ENCODE measurements around the gene IGSF9. TPM values are rescaled to one million over a fixed set of nuclear protein-coding genes. Genes with fewer than 3 reads are reported as not detected.

IGSF9 gene, protein sequence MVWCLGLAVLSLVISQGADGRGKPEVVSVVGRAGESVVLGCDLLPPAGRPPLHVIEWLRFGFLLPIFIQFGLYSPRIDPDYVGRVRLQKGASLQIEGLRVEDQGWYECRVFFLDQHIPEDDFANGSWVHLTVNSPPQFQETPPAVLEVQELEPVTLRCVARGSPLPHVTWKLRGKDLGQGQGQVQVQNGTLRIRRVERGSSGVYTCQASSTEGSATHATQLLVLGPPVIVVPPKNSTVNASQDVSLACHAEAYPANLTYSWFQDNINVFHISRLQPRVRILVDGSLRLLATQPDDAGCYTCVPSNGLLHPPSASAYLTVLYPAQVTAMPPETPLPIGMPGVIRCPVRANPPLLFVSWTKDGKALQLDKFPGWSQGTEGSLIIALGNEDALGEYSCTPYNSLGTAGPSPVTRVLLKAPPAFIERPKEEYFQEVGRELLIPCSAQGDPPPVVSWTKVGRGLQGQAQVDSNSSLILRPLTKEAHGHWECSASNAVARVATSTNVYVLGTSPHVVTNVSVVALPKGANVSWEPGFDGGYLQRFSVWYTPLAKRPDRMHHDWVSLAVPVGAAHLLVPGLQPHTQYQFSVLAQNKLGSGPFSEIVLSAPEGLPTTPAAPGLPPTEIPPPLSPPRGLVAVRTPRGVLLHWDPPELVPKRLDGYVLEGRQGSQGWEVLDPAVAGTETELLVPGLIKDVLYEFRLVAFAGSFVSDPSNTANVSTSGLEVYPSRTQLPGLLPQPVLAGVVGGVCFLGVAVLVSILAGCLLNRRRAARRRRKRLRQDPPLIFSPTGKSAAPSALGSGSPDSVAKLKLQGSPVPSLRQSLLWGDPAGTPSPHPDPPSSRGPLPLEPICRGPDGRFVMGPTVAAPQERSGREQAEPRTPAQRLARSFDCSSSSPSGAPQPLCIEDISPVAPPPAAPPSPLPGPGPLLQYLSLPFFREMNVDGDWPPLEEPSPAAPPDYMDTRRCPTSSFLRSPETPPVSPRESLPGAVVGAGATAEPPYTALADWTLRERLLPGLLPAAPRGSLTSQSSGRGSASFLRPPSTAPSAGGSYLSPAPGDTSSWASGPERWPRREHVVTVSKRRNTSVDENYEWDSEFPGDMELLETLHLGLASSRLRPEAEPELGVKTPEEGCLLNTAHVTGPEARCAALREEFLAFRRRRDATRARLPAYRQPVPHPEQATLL
- total RNA-seq = 1.7 TPM
- polyA plus RNA-seq = 4.1 TPM
- long read RNA-seq, donor 1 = 0 reads
- long read RNA-seq, donor 2 = 0 reads
- long read RNA-seq, donor 3 = 0 reads
- long read RNA-seq, donor 4 = 0 reads
- long read RNA-seq, donor 5, full-length matches to known transcripts = 1 of 1 reads
- long read RNA-seq, donor 5, partial matches to known transcripts = 0 of 1 reads
- long read RNA-seq, donor 5, other reads (novel, unspliced or antisense) = 0 of 1 reads
- long read RNA-seq, donor 6 = 0 reads
- long read RNA-seq, donor 7 = 0 reads
- long read RNA-seq, donor 8 = 0 reads
- long read RNA-seq, donor 9 = 0 reads
- long read RNA-seq, donor 10 = 0 reads

DNA sequence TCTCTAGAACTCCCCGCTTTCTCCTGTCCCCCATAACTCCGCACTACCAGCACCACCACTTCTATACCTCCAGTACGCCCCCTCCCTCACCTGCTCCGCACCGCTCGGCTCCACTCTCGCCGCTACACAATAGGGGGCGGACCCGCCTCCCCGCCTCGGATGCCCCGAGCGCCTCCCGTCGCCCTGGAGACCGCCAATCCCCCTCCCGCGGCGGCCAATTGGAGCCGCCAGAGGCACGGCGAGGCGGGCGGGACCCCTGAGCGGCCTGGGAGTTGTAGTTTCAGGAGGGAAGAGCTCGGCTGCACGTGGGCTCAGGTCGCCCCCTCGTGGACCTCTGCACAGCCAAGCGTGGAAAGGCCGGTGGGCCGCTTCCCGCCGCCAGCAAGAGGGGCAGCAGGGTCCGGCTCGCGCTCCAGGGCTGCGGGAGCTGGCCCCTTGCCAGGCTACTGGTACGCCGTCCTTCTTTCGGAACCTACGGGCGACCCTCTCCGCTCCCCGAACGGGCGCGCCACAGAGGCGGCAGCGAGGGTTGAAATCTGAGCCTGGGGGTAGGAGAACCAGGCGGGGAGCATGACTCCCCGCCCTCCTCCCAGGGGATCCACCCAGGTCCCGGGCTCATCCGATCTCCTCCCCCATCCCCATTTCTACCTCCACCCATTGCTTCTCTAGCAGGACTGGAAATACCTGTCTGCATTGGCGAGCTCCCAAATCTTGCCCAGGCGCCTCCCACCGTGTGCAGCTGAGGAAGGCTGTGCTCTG is at the start of gene IGSF9:
IGSF9 (minus strand) TSS at position 131 of the 759 bp plus-strand sequence. CDS start 2,159 bp downstream, outside the sequence.
- H3K4me3 ChIP-seq (ENCODE audit: low read length in 2 of 2) = peak within 1 kb of the TSS; percentile 18 to 37
- 3% methylated on average over 58 of the region's 58 CpGs for WGBS
- no peak within 1 kb of the TSS for H3K27ac ChIP-seq (ENCODE audit: low read depth in 1 of 2, low read length in 1 of 2)
- no peaks in the 10 kb centered on the region for H3K36me3 ChIP-seq (ENCODE audit: control insufficient read depth in 2 of 2, insufficient read depth in 2 of 2, low read length in 1 of 2)
- no peaks in the 10 kb centered on the region for H3K9me3 ChIP-seq (ENCODE audit: control insufficient read depth in 2 of 2, insufficient read depth in 1 of 2, low read length in 1 of 2)
- peak in 8 of 9 donors; percentile 63 to 94 (median 88) for DNase-seq (ENCODE audit: low read depth in 6 of 9, low spot score in 9 of 9)
- H3K4me1 ChIP-seq (ENCODE audit: control insufficient read depth in 2 of 2, insufficient read depth in 2 of 2, low read length in 2 of 2) = peaks cover 6 to 19% of the 10 kb centered on the region in 2 donors
- peaks cover 3 to 40% of the 10 kb centered on the region in 2 donors for H3K27me3 ChIP-seq (ENCODE audit: control insufficient read depth in 2 of 2, insufficient read depth in 1 of 2, low read length in 1 of 2)

DNA sequence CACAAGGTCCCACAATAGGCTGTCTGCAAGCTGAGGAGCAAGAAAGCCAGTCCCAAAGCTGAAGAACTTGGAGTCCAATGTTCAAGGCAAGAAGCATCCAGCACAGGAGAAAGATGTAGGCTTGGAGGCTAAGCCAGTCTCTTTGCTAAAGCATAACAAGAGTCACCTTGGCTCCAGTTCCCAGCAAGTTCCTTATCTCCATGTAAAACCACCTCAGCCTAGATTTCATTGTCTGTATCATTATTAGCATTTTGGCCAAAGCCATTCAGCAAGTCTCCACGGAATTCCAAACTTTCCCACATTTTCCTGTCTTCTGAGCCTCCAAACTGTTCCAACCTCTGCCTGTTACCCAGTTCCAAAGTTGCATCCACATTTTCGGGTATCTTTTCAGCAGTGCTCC is 49.5 kb upstream of the IGSF9 start:
- H3K4me1 ChIP-seq (ENCODE audit: control insufficient read depth in 2 of 2, insufficient read depth in 2 of 2, low read length in 2 of 2) = no peaks in the 10 kb centered on the region
- peaks cover 0 to 4% of the 10 kb centered on the region in 2 donors for H3K27me3 ChIP-seq (ENCODE audit: control insufficient read depth in 2 of 2, insufficient read depth in 1 of 2, low read length in 1 of 2)
- no peak for DNase-seq (ENCODE audit: low read depth in 6 of 9, low spot score in 9 of 9)
- WGBS = 96% methylated on average over 2 of the region's 2 CpGs
- H3K36me3 ChIP-seq (ENCODE audit: control insufficient read depth in 2 of 2, insufficient read depth in 2 of 2, low read length in 1 of 2) = no peaks in the 10 kb centered on the region
- H3K4me3 ChIP-seq (ENCODE audit: low read length in 2 of 2) = no peak overlapping the region
- H3K27ac ChIP-seq (ENCODE audit: low read depth in 1 of 2, low read length in 1 of 2) = no peak overlapping the region
- no peaks in the 10 kb centered on the region for H3K9me3 ChIP-seq (ENCODE audit: control insufficient read depth in 2 of 2, insufficient read depth in 1 of 2, low read length in 1 of 2)

DNA sequence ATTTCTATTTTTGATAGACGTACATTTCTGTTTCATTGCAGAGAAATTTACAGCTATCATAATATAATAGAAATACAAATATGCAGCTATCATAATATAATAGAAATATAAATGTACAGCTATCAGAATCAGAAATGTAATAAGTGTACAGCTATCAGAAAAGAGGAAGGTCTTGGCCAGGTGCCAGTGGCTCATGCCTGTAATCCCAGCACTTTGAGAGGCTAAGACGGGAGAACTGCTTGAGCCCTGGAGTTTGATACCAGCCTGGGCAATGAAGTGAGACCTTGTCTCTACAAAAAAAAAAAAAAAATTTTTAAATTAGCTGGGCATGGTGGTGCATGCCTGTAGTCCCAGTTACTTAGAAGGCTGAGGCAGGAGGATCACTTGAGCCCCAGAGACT is 48.5 kb upstream of the IGSF9 start:
- no peak for DNase-seq (ENCODE audit: low read depth in 6 of 9, low spot score in 9 of 9)
- Histone ChIP-seq H3K36me3 (ENCODE audit: control insufficient read depth in 2 of 2, insufficient read depth in 2 of 2, low read length in 1 of 2) (no peaks in the 10 kb centered on the region), H3K27me3 (ENCODE audit: control insufficient read depth in 2 of 2, insufficient read depth in 1 of 2, low read length in 1 of 2) (no peaks in the 10 kb centered on the region), H3K9me3 (ENCODE audit: control insufficient read depth in 2 of 2, insufficient read depth in 1 of 2, low read length in 1 of 2) (no peaks in the 10 kb centered on the region), H3K27ac (ENCODE audit: low read depth in 1 of 2, low read length in 1 of 2) (no peak overlapping the region), H3K4me3 (ENCODE audit: low read length in 2 of 2) (no peak overlapping the region), H3K4me1 (ENCODE audit: control insufficient read depth in 2 of 2, insufficient read depth in 2 of 2, low read length in 2 of 2) (no peaks in the 10 kb centered on the region)
- WGBS = 92% methylated on average over 2 of the region's 2 CpGs

DNA sequence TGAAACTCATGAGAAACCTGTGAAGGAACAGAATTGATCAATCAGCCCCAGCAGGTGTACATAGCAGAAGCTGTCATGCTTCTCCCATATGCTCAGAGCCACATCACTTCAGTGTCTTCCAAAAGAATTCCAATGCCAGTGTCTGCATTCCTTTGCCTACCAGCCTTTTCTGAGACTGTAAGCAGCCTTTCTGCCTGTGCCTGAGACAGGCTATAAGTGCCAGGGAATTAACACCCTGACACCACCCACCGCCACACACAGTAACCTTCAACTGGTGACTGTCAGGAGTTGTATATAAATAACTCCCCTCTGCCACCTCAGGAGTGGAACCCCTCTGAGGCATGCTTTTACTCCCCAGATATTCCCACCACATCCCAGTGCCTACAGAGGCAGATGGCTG is 46.7 kb upstream of the IGSF9 start:
- Histone ChIP-seq H3K27ac (ENCODE audit: low read depth in 1 of 2, low read length in 1 of 2) (no peak overlapping the region), H3K27me3 (ENCODE audit: control insufficient read depth in 2 of 2, insufficient read depth in 1 of 2, low read length in 1 of 2) (no peaks in the 10 kb centered on the region), H3K4me1 (ENCODE audit: control insufficient read depth in 2 of 2, insufficient read depth in 2 of 2, low read length in 2 of 2) (no peaks in the 10 kb centered on the region), H3K36me3 (ENCODE audit: control insufficient read depth in 2 of 2, insufficient read depth in 2 of 2, low read length in 1 of 2) (no peaks in the 10 kb centered on the region), H3K4me3 (ENCODE audit: low read length in 2 of 2) (no peak overlapping the region), H3K9me3 (ENCODE audit: control insufficient read depth in 2 of 2, insufficient read depth in 1 of 2, low read length in 1 of 2) (no peaks in the 10 kb centered on the region)
- DNase-seq (ENCODE audit: low read depth in 6 of 9, low spot score in 9 of 9) = no peak
- WGBS = 96% methylated on average over 1 of the region's 1 CpG

DNA sequence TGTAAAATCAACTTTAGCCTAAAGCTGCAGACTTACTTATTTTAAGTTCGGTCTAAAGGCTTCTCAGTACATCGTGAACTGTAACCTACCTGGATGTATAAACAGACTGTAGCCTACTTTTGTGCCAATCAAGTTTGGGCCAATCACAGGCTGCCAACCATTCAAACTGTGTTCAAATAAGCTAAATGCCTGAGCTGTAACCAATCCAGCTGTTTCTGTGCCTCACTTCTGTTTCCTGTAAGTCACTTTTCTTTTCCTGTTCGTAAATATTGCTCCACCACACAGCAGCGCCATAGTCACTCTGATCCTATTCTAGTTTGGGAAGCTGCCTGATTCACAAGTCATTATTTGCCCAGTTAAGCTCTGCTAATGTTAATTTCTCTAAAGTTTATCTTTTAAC is 46.1 kb upstream of the IGSF9 start:
- no peak overlapping the region for H3K4me3 ChIP-seq (ENCODE audit: low read length in 2 of 2)
- H3K36me3 ChIP-seq (ENCODE audit: control insufficient read depth in 2 of 2, insufficient read depth in 2 of 2, low read length in 1 of 2) = no peaks in the 10 kb centered on the region
- no peaks in the 10 kb centered on the region for H3K9me3 ChIP-seq (ENCODE audit: control insufficient read depth in 2 of 2, insufficient read depth in 1 of 2, low read length in 1 of 2)
- no peaks in the 10 kb centered on the region for H3K4me1 ChIP-seq (ENCODE audit: control insufficient read depth in 2 of 2, insufficient read depth in 2 of 2, low read length in 2 of 2)
- no peaks in the 10 kb centered on the region for H3K27me3 ChIP-seq (ENCODE audit: control insufficient read depth in 2 of 2, insufficient read depth in 1 of 2, low read length in 1 of 2)
- peak in 2 of 9 donors; percentile 5 to 22 for DNase-seq (ENCODE audit: low read depth in 6 of 9, low spot score in 9 of 9)
- 58% methylated on average over 4 of the region's 4 CpGs for WGBS
- no peak overlapping the region for H3K27ac ChIP-seq (ENCODE audit: low read depth in 1 of 2, low read length in 1 of 2)

DNA sequence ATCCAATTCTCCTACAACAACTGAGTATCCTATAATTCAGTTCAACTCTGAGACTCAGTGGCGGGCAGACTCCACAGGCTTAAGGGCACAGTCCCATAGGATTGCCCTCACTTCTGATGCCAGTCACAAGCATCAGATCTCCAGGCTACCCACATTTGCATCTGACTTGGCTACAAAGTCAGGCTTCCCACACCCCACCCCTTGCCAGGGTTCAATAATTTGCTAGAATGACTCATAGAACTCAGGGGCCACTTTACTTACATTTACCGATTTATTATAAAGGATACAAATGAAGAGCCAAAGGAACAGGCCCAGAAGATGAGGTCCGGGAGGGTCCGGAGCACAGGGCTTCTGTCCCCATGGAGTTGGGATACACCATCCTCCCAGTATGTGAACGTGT is 44.6 kb upstream of the IGSF9 start:
- Histone ChIP-seq H3K4me3 (ENCODE audit: low read length in 2 of 2) (no peak overlapping the region), H3K9me3 (ENCODE audit: control insufficient read depth in 2 of 2, insufficient read depth in 1 of 2, low read length in 1 of 2) (no peaks in the 10 kb centered on the region), H3K4me1 (ENCODE audit: control insufficient read depth in 2 of 2, insufficient read depth in 2 of 2, low read length in 2 of 2) (no peaks in the 10 kb centered on the region), H3K36me3 (ENCODE audit: control insufficient read depth in 2 of 2, insufficient read depth in 2 of 2, low read length in 1 of 2) (no peaks in the 10 kb centered on the region), H3K27me3 (ENCODE audit: control insufficient read depth in 2 of 2, insufficient read depth in 1 of 2, low read length in 1 of 2) (no peaks in the 10 kb centered on the region), H3K27ac (ENCODE audit: low read depth in 1 of 2, low read length in 1 of 2) (no peak overlapping the region)
- no peak for DNase-seq (ENCODE audit: low read depth in 6 of 9, low spot score in 9 of 9)
- 95% methylated on average over 5 of the region's 5 CpGs for WGBS

DNA sequence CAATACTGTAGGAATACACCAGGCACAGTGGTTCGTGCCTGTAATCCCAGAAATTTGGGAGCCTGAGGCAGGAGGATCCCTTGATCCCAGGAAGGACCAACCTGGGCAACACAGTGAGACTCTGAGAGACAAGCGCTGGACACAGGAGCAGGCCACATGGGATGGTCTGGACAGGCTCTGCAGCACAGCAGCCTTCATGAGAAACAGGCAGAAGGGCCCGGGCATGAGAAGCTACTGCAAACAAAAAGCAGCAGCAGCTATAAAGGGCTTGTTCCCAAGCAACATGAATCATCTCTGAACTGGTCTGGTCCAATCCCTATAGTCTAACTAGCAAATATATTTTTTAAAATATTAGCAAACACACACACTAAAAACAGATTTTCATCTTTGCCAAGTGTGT is 44.2 kb upstream of the IGSF9 start:
- Histone ChIP-seq H3K36me3 (ENCODE audit: control insufficient read depth in 2 of 2, insufficient read depth in 2 of 2, low read length in 1 of 2) (no peaks in the 10 kb centered on the region), H3K9me3 (ENCODE audit: control insufficient read depth in 2 of 2, insufficient read depth in 1 of 2, low read length in 1 of 2) (no peaks in the 10 kb centered on the region), H3K27me3 (ENCODE audit: control insufficient read depth in 2 of 2, insufficient read depth in 1 of 2, low read length in 1 of 2) (no peaks in the 10 kb centered on the region), H3K27ac (ENCODE audit: low read depth in 1 of 2, low read length in 1 of 2) (no peak overlapping the region), H3K4me1 (ENCODE audit: control insufficient read depth in 2 of 2, insufficient read depth in 2 of 2, low read length in 2 of 2) (no peaks in the 10 kb centered on the region), H3K4me3 (ENCODE audit: low read length in 2 of 2) (no peak overlapping the region)
- DNase-seq (ENCODE audit: low read depth in 6 of 9, low spot score in 9 of 9) = no peak
- WGBS = 95% methylated on average over 3 of the region's 3 CpGs

DNA sequence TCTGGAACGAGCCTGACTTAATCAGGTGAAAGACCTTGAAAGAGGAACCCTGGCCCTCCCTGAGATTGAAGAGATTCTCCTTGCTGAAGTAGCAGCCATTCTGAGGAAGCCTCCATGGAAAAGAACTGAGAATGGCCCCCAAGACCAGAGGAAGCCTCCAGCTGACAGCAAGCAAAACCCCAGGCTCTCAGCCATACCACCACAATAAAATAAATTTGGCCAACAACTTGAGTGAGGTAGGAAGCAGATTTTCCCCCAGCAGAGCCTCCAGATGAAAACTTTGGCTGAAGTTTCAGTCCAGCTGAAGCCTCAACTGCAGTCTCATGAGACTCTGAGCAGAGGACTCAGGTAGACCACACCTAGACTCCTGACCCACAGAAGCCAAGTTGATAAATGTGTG is 42.6 kb upstream of the IGSF9 start:
- Histone ChIP-seq H3K27me3 (ENCODE audit: control insufficient read depth in 2 of 2, insufficient read depth in 1 of 2, low read length in 1 of 2) (no peaks in the 10 kb centered on the region), H3K4me3 (ENCODE audit: low read length in 2 of 2) (no peak overlapping the region), H3K36me3 (ENCODE audit: control insufficient read depth in 2 of 2, insufficient read depth in 2 of 2, low read length in 1 of 2) (no peaks in the 10 kb centered on the region), H3K27ac (ENCODE audit: low read depth in 1 of 2, low read length in 1 of 2) (no peak overlapping the region), H3K4me1 (ENCODE audit: control insufficient read depth in 2 of 2, insufficient read depth in 2 of 2, low read length in 2 of 2) (no peaks in the 10 kb centered on the region), H3K9me3 (ENCODE audit: control insufficient read depth in 2 of 2, insufficient read depth in 1 of 2, low read length in 1 of 2) (no peaks in the 10 kb centered on the region)
- 87% methylated on average over 1 of the region's 1 CpG for WGBS
- DNase-seq (ENCODE audit: low read depth in 6 of 9, low spot score in 9 of 9) = no peak
